ENCODE results near the gene RAB10. TPM values are rescaled to one million over a fixed set of nuclear protein-coding genes. Genes with fewer than 3 reads are reported as not detected.

Gene RAB10
- total and polyA plus RNA-seq, 2 experiments from 2014 or later, result 102 to 143 TPM

DNA sequence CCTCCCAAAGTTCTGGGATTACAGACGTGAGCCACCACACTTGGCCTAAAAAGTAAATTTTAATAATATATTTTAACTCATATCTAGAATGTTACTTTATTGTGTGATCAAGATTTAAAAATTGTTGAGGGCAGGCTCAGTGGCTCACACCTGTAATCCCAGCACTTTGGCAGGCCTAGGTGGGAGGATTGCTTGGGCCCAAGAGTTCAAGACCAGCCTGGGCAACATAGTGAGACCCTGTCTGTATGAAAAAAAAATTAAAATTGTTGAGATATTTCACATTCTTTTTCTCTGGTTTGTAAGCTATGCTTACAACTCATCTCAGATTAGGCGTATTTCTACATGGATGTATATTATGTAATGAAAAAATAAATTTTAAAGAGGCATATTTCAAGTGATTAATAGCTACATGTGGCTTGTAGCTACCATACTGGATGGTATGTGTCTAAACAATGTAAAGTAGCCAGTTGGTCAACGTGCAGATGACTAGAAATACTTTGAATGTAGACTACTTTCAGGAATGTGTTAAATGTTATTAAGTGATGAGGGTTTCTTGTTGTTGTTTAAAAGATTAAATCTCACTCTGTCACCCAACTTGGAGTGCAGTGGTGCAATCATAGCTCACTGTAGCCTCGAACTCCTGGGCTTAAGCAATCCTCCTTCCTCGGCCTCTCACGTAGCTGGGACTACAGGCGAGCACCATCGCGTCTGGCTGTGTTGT is 5.9 kb downstream of the RAB10 start (continued):
- TF ChIP-seq, protein P1, sequence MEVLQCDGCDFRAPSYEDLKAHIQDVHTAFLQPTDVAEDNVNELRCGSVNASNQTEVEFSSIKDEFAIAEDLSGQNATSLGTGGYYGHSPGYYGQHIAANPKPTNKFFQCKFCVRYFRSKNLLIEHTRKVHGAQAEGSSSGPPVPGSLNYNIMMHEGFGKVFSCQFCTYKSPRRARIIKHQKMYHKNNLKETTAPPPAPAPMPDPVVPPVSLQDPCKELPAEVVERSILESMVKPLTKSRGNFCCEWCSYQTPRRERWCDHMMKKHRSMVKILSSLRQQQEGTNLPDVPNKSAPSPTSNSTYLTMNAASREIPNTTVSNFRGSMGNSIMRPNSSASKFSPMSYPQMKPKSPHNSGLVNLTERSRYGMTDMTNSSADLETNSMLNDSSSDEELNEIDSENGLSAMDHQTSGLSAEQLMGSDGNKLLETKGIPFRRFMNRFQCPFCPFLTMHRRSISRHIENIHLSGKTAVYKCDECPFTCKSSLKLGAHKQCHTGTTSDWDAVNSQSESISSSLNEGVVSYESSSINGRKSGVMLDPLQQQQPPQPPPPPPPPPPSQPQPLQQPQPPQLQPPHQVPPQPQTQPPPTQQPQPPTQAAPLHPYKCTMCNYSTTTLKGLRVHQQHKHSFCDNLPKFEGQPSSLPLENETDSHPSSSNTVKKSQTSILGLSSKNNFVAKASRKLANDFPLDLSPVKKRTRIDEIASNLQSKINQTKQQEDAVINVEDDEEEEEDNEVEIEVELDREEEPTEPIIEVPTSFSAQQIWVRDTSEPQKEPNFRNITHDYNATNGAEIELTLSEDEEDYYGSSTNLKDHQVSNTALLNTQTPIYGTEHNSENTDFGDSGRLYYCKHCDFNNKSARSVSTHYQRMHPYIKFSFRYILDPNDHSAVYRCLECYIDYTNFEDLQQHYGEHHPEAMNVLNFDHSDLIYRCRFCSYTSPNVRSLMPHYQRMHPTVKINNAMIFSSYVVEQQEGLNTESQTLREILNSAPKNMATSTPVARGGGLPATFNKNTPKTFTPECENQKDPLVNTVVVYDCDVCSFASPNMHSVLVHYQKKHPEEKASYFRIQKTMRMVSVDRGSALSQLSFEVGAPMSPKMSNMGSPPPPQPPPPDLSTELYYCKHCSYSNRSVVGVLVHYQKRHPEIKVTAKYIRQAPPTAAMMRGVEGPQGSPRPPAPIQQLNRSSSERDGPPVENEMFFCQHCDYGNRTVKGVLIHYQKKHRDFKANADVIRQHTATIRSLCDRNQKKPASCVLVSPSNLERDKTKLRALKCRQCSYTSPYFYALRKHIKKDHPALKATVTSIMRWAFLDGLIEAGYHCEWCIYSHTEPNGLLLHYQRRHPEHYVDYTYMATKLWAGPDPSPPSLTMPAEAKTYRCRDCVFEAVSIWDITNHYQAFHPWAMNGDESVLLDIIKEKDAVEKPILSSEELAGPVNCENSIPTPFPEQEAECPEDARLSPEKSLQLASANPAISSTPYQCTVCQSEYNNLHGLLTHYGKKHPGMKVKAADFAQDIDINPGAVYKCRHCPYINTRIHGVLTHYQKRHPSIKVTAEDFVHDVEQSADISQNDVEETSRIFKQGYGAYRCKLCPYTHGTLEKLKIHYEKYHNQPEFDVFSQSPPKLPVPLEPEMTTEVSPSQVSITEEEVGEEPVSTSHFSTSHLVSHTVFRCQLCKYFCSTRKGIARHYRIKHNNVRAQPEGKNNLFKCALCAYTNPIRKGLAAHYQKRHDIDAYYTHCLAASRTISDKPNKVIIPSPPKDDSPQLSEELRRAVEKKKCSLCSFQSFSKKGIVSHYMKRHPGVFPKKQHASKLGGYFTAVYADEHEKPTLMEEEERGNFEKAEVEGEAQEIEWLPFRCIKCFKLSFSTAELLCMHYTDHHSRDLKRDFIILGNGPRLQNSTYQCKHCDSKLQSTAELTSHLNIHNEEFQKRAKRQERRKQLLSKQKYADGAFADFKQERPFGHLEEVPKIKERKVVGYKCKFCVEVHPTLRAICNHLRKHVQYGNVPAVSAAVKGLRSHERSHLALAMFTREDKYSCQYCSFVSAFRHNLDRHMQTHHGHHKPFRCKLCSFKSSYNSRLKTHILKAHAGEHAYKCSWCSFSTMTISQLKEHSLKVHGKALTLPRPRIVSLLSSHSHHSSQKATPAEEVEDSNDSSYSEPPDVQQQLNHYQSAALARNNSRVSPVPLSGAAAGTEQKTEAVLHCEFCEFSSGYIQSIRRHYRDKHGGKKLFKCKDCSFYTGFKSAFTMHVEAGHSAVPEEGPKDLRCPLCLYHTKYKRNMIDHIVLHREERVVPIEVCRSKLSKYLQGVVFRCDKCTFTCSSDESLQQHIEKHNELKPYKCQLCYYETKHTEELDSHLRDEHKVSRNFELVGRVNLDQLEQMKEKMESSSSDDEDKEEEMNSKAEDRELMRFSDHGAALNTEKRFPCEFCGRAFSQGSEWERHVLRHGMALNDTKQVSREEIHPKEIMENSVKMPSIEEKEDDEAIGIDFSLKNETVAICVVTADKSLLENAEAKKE (CRISPR knock-in tag; IDR thresholded peaks at IDR 0.05), result no peak
- TF ChIP-seq ZNF331 (CRISPR knock-in tag; IDR thresholded peaks at IDR 0.05; ENCODE audit: low read depth) (no peak), EZH2phosphoT487 (IDR thresholded peaks at IDR 0.05; ENCODE audit: unreplicated experiment) (no peak)

DNA sequence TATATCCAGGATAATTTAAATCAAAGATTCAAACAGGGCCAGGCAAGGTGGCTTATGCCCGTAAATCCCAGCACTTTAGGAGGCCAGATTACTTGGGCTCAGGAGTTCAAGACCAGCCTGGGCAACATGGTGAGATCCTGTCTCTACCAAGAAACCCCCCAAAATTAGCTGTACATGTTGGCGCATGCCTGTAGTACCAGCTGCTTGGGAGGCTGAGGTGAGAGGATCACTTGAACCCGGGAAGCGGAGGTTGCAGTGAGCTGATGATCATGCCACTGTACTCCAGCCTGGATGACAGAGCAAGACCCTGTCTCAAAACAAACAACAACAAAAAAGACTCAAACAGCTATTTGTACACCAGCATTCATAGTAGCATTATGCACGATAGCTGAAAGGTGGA is 9.2 kb downstream of the RAB10 start:
- Histone ChIP-seq H4K20me1 (replicated peaks; ENCODE audit: insufficient read depth) (peaks cover 73% of the 10 kb centered on the region), H3K4me3 (0 out of 2 replicates have a peak overlapping the region, but pooled peaks have one; percentile 21), H3K79me2 (replicated peaks; ENCODE audit: insufficient read depth) (peaks cover 100% of the 10 kb centered on the region), H2AFZ (no peak overlapping the region), H3K4me2 (peak overlapping the region; percentile 48), H3K36me3 (ENCODE audit: insufficient read depth) (no peaks in the 10 kb centered on the region), H3K27me3 (ENCODE audit: insufficient read depth) (no peaks in the 10 kb centered on the region), H3K4me1 (ENCODE audit: insufficient read depth) (peaks cover 22% of the 10 kb centered on the region), H3F3A (replicated peaks; ENCODE audit: low read depth) (no peaks in the 10 kb centered on the region; the same call in 1 of the 2 replicates), H3K9me2 (ENCODE audit: insufficient read depth) (no peaks in the 10 kb centered on the region), H3K27ac (ENCODE audit: low read depth) (peak overlapping the region; percentile 13; the same call in 1 of the 2 replicates)
- H3K9me3 Mint-ChIP-seq, result no peaks in the 10 kb centered on the region
- H3K4me1 Mint-ChIP-seq, result peaks cover 23% of the 10 kb centered on the region
- no peak overlapping the region for H3K27ac Mint-ChIP-seq
- DNase-seq (ENCODE audit: low spot score) (no peak), ATAC-seq (no peak)
- H3K4me3 Mint-ChIP-seq, result no peak overlapping the region
- H3K27me3 Mint-ChIP-seq (ENCODE audit: insufficient read depth, low read depth, poor library complexity), result peaks cover 4% of the 10 kb centered on the region
- peaks cover 32% of the 10 kb centered on the region for H3K36me3 Mint-ChIP-seq (ENCODE audit: low read depth)
- TF ChIP-seq POLR2AphosphoS5 (IDR thresholded peaks at IDR 0.05; ENCODE audit: low read depth) (no peak), ZNF114 (CRISPR knock-in tag; IDR thresholded peaks at IDR 0.05) (no peak), STAT1 (IDR thresholded peaks at IDR 0.05; ENCODE audit: unreplicated experiment) (no peak), JUNB (IDR thresholded peaks at IDR 0.05; ENCODE audit: unreplicated experiment) (no peak)
- TF ChIP-seq, protein P1 (CRISPR knock-in tag; IDR thresholded peaks at IDR 0.05), result no peak
- TF ChIP-seq, protein P2, sequence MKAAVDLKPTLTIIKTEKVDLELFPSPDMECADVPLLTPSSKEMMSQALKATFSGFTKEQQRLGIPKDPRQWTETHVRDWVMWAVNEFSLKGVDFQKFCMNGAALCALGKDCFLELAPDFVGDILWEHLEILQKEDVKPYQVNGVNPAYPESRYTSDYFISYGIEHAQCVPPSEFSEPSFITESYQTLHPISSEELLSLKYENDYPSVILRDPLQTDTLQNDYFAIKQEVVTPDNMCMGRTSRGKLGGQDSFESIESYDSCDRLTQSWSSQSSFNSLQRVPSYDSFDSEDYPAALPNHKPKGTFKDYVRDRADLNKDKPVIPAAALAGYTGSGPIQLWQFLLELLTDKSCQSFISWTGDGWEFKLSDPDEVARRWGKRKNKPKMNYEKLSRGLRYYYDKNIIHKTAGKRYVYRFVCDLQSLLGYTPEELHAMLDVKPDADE (IDR thresholded peaks at IDR 0.05), result no peak

Measured in GM23338 (cell line).